K562 (cell line): ENCODE results near the gene PBXIP1. TPM values are rescaled to one million over a fixed set of nuclear protein-coding genes. Genes with fewer than 3 reads are reported as not detected.

ENCODE experiments used
- EP300 ChIP-seq: IDR thresholded peaks from 2 replicates; pipeline ENCODE4 v1.6.1; 2012; ENCODE audit warnings: low read length, improper control_type of control experiment
- FOSL1 ChIP-seq: fragments of 200-800 bp; sonication (Bioruptor generic); conservative IDR thresholded peaks from 2 replicates; pipeline ENCODE4 v1.6.1; 2016; ENCODE audit warnings: missing genetic modification characterization, missing compliant biosample characterization
- KDM1A ChIP-seq, 2 experiments: fragments of 450-650 bp; IDR thresholded peaks; 2 replicates each; pipeline ENCODE4 v1.6.1; 2016; ENCODE audit warnings: mild to moderate bottlenecking in 2 of 2
- KDM5B ChIP-seq: fragments of 200-600 bp; sonication (generic); IDR thresholded peaks from 2 replicates; pipeline ENCODE4 v1.6.1; 2012; ENCODE audit warnings: low read depth, mild to moderate bottlenecking, moderate library complexity, low read length, control low read depth, inconsistent platforms; ENCODE audit not compliant: insufficient replicate concordance
- MAFK ChIP-seq: IDR thresholded peaks from 2 replicates; pipeline ENCODE4 v1.6.1; 2011; ENCODE audit warnings: low read length, improper control_type of control experiment
- MCM5 ChIP-seq: fragments of 450-650 bp; IDR thresholded peaks from 2 replicates; pipeline ENCODE4 v1.6.1; 2016; ENCODE audit warnings: low read depth
- MECOM ChIP-seq: fragments of 250-450 bp; sonication (Bioruptor Pico); IDR thresholded peaks from 2 replicates; pipeline ENCODE4 v1.8.0; 2022; ENCODE audit warnings: inconsistent platforms
- MEIS2 ChIP-seq: fragments of 450-650 bp; IDR thresholded peaks from 2 replicates; pipeline ENCODE4 v1.6.1; 2014; ENCODE audit warnings: mild to moderate bottlenecking; ENCODE audit not compliant: partially characterized antibody
- NR1H2 ChIP-seq: sonication (generic); formaldehyde crosslinking; IDR thresholded peaks from 2 replicates; pipeline ENCODE4 v1.4.0; 2020; ENCODE audit warnings: mild to moderate bottlenecking, missing genetic modification reagents
- NR2C1 ChIP-seq, 2 experiments: fragments of 450-650 bp; IDR thresholded peaks; 2 replicates each; pipeline ENCODE4 v1.6.1; 2017; ENCODE audit warnings: mild to moderate bottlenecking in 2 of 2, antibody characterized with exemption in 1 of 2, inconsistent platforms in 1 of 2, missing compliant biosample characterization in 1 of 2, missing genetic modification characterization in 1 of 2
- ZNF324 ChIP-seq: fragments of 250-450 bp; sonication (Bioruptor Pico); IDR thresholded peaks from 2 replicates; pipeline ENCODE4 v1.4.0; 2020; ENCODE audit warnings: mild to moderate bottlenecking
- polyA plus RNA-seq, 8 experiments: library from polyadenylated mRNA; depleted of rRNA in 4 of 8; stranded (reverse) in 5 of 8; unstranded in 3 of 8; fragments of >200 nt; fragmentation: Nextera tagmentation in 2 of 8; fragmentation: Illumina TruSeq in 1 of 8; extraction: Ambion mirVana in 2 of 8; extraction: Trizol in 1 of 8; gene quantifications; 2 replicates each; pipeline versions ENCODE4 v1.2.1 to v1.2.3, GENCODE V29; 2011 to 2014; ENCODE audit warnings: inconsistent platforms in 1 of 8, missing spikeins in 1 of 8
- total RNA-seq, 7 experiments: library from RNA; depleted of rRNA in 6 of 7; stranded (reverse); fragments of >200 nt in 6 of 7; fragmentation: Illumina TruSeq in 2 of 7; extraction: Trizol in 2 of 7; gene quantifications; 2 replicates each; pipeline versions ENCODE4 v1.2.1 to v1.2.3, GENCODE V29; 2011 to 2021; ENCODE audit warnings: low replicate concordance in 1 of 7
- TF ChIP-seq, protein P1 (sequence below), 2 experiments: fragments of 450-650 bp in 1 of 2; IDR thresholded peaks; 2 replicates each; pipeline ENCODE4 v1.6.1; 2011 to 2017; ENCODE audit warnings: low read depth in 2 of 2, antibody characterized with exemption in 1 of 2, borderline replicate concordance in 1 of 2, low read length in 1 of 2, mild to moderate bottlenecking in 1 of 2, mixed read lengths in 1 of 2; ENCODE audit not compliant: control insufficient read depth in 1 of 2
- TF ChIP-seq, protein P2 (sequence below): sonication (generic); formaldehyde crosslinking; IDR thresholded peaks from 2 replicates; pipeline ENCODE4 v1.8.1; 2022; ENCODE audit warnings: missing genetic modification reagents
- TF ChIP-seq, protein P3 (sequence below): sonication (generic); formaldehyde crosslinking; IDR thresholded peaks from 2 replicates; pipeline ENCODE4 v1.8.1; 2023; ENCODE audit warnings: mild to moderate bottlenecking, missing genetic modification reagents
- TF ChIP-seq, protein P4 (sequence below), 2 experiments: IDR thresholded peaks; 2 replicates each; pipeline ENCODE4 v1.6.1; 2011; ENCODE audit warnings: borderline replicate concordance in 1 of 2, control low read depth in 1 of 2, low read depth in 1 of 2, low read length in 1 of 2, mild to moderate bottlenecking in 1 of 2, mixed read lengths in 1 of 2, moderate library complexity in 1 of 2; ENCODE audit not compliant: insufficient read depth in 1 of 2, insufficient read length in 1 of 2, poor library complexity in 1 of 2, severe bottlenecking in 1 of 2; ENCODE audit errors: extremely low read depth in 1 of 2
- TF ChIP-seq, protein P5 (sequence below): sonication (generic); formaldehyde crosslinking; IDR thresholded peaks from 2 replicates; pipeline ENCODE4 v1.4.0; 2020; ENCODE audit warnings: mild to moderate bottlenecking, missing genetic modification reagents

The PBXIP1 gene
- total and polyA plus RNA-seq, 9 of the 15 experiments (the other 6 are each of a cell fraction or from before 2014, with no cell fraction given) = 0.13 to 8.3 (median 5.8) TPM

DNA sequence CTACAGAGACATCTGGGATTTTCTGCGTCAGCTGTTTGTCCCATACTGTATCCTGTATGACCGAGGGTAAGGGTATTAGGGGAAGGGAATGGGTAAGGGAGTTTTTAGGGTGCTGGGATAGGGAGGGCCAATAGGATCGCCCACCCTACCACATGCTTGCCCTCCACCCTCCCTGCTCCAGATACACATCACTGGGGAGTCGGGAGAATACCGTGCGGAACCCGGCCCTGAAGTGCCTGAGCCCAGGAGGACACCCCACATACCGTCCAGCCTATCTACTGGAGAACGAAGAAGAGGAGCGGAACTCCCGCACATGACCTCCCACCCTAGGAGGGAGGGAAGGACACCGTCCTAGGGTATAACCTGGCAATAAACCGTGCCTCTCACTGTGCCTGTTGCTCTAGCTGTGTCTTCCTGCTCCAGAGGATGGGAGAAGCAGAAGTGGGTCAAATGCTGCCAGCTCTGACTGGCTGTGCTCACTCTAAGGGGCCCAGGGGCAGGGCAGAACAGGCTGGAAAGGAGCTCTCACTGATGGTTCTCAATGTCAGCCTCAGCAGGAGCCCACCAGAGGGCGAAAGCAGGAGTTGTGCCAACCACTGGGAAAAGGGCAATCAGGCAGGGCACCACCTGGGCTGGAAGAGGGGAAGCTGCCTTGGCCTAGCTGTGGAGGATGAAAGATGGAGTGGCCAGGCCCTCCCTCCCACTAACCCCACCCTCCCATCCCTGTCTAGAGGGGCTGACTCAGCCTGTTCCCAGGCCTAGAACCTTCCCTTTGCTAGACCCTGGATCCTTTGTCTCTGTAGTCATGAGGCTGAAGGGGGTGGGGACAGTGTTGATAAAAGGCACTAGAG is 37.0 kb upstream of the PBXIP1 start (continued):
- TF ChIP-seq, protein P1, sequence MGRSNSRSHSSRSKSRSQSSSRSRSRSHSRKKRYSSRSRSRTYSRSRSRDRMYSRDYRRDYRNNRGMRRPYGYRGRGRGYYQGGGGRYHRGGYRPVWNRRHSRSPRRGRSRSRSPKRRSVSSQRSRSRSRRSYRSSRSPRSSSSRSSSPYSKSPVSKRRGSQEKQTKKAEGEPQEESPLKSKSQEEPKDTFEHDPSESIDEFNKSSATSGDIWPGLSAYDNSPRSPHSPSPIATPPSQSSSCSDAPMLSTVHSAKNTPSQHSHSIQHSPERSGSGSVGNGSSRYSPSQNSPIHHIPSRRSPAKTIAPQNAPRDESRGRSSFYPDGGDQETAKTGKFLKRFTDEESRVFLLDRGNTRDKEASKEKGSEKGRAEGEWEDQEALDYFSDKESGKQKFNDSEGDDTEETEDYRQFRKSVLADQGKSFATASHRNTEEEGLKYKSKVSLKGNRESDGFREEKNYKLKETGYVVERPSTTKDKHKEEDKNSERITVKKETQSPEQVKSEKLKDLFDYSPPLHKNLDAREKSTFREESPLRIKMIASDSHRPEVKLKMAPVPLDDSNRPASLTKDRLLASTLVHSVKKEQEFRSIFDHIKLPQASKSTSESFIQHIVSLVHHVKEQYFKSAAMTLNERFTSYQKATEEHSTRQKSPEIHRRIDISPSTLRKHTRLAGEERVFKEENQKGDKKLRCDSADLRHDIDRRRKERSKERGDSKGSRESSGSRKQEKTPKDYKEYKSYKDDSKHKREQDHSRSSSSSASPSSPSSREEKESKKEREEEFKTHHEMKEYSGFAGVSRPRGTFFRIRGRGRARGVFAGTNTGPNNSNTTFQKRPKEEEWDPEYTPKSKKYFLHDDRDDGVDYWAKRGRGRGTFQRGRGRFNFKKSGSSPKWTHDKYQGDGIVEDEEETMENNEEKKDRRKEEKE (IDR thresholded peaks at IDR 0.05; ENCODE audit: borderline replicate concordance in 1 of 2, control insufficient read depth in 1 of 2, low read depth in 2 of 2, low read length in 1 of 2) = no peak
- no peak for TF ChIP-seq MCM5
- peak; percentile 2; the same call in 1 of the 2 replicates for TF ChIP-seq MAFK
- TF ChIP-seq, protein P2, sequence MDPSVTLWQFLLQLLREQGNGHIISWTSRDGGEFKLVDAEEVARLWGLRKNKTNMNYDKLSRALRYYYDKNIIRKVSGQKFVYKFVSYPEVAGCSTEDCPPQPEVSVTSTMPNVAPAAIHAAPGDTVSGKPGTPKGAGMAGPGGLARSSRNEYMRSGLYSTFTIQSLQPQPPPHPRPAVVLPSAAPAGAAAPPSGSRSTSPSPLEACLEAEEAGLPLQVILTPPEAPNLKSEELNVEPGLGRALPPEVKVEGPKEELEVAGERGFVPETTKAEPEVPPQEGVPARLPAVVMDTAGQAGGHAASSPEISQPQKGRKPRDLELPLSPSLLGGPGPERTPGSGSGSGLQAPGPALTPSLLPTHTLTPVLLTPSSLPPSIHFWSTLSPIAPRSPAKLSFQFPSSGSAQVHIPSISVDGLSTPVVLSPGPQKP (CRISPR knock-in tag) = no peak
- no peak for TF ChIP-seq KDM1A (IDR thresholded peaks at IDR 0.05)
- peak; percentile 66 for TF ChIP-seq FOSL1 (tag)
- TF ChIP-seq NR2C1 (IDR thresholded peaks at IDR 0.05) = no peak
- no peak for TF ChIP-seq NR2C1 (tag; IDR thresholded peaks at IDR 0.05)
- TF ChIP-seq MECOM (CRISPR knock-in tag) = no peak
- TF ChIP-seq EP300 = peak; percentile 18; the same call in 1 of the 2 replicates
- TF ChIP-seq, protein P3, sequence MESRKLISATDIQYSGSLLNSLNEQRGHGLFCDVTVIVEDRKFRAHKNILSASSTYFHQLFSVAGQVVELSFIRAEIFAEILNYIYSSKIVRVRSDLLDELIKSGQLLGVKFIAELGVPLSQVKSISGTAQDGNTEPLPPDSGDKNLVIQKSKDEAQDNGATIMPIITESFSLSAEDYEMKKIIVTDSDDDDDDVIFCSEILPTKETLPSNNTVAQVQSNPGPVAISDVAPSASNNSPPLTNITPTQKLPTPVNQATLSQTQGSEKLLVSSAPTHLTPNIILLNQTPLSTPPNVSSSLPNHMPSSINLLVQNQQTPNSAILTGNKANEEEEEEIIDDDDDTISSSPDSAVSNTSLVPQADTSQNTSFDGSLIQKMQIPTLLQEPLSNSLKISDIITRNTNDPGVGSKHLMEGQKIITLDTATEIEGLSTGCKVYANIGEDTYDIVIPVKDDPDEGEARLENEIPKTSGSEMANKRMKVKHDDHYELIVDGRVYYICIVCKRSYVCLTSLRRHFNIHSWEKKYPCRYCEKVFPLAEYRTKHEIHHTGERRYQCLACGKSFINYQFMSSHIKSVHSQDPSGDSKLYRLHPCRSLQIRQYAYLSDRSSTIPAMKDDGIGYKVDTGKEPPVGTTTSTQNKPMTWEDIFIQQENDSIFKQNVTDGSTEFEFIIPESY (CRISPR knock-in tag) = no peak
- TF ChIP-seq NR1H2 (CRISPR knock-in tag) = no peak
- TF ChIP-seq, protein P4, sequence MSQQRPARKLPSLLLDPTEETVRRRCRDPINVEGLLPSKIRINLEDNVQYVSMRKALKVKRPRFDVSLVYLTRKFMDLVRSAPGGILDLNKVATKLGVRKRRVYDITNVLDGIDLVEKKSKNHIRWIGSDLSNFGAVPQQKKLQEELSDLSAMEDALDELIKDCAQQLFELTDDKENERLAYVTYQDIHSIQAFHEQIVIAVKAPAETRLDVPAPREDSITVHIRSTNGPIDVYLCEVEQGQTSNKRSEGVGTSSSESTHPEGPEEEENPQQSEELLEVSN (IDR thresholded peaks at IDR 0.05; ENCODE audit: borderline replicate concordance in 1 of 2, extremely low read depth in 1 of 2, insufficient read depth in 1 of 2, insufficient read length in 1 of 2, low read depth in 1 of 2, low read length in 1 of 2, poor library complexity in 1 of 2, severe bottlenecking in 1 of 2) = no peak
- no peak for TF ChIP-seq ZNF324
- TF ChIP-seq, protein P5, sequence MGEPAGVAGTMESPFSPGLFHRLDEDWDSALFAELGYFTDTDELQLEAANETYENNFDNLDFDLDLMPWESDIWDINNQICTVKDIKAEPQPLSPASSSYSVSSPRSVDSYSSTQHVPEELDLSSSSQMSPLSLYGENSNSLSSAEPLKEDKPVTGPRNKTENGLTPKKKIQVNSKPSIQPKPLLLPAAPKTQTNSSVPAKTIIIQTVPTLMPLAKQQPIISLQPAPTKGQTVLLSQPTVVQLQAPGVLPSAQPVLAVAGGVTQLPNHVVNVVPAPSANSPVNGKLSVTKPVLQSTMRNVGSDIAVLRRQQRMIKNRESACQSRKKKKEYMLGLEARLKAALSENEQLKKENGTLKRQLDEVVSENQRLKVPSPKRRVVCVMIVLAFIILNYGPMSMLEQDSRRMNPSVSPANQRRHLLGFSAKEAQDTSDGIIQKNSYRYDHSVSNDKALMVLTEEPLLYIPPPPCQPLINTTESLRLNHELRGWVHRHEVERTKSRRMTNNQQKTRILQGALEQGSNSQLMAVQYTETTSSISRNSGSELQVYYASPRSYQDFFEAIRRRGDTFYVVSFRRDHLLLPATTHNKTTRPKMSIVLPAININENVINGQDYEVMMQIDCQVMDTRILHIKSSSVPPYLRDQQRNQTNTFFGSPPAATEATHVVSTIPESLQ (CRISPR knock-in tag) = no peak
- TF ChIP-seq MEIS2 = no peak
- TF ChIP-seq KDM5B = no peak
